ENCODE measurements around the gene HMGB4. TPM values are rescaled to one million over a fixed set of nuclear protein-coding genes. Genes with fewer than 3 reads are reported as not detected.

HMGB4 gene
- total and polyA plus RNA-seq, 9 of the 15 experiments (the other 6 are each of a cell fraction or from before 2014, with no cell fraction given) = not detected

- TF ChIP-seq TSC22D4 (tag; IDR thresholded peaks at IDR 0.05) (no peak), FOXP4 (CRISPR knock-in tag; IDR thresholded peaks at IDR 0.05; ENCODE audit: borderline replicate concordance) (no peak)
Measured at GRCh38 chr1:33852711-33853110, 11.2 kb upstream of the HMGB4 start (continued).

GRCh38 chr1:33853431-33853830, 10.4 kb upstream of the HMGB4 start:
- no peak overlapping the region for H2AFZ ChIP-seq (ENCODE audit: low read depth, low read length)
- CTCF ChIA-PET (ENCODE audit: low intra/inter-chr PET ratio) = no interaction called here
- no peak for FAIRE-seq

More at GRCh38 chr1:33853431-33853830, 10.4 kb upstream of the HMGB4 start:
- Histone ChIP-seq H3K4me3 (no peak overlapping the region), H3K9me1 (ENCODE audit: control insufficient read depth, insufficient read depth, low read length) (no peaks in the 10 kb centered on the region), H3K9ac (ENCODE audit: insufficient read depth in 1 of 2, low read depth in 2 of 2, low read length in 2 of 2) (no peak overlapping the region), H3K36me3 (ENCODE audit: control insufficient read depth, insufficient read depth, low read length) (no peaks in the 10 kb centered on the region), H4K20me1 (replicated peaks; ENCODE audit: control insufficient read depth, insufficient read depth, low read length) (no peaks in the 10 kb centered on the region), H3K79me2 (ENCODE audit: control insufficient read depth, insufficient read depth, low read length) (no peaks in the 10 kb centered on the region), H3K4me1 (replicated peaks in 1 of 2; ENCODE audit: control insufficient read depth in 2 of 2, insufficient read depth in 2 of 2, low read length in 2 of 2) (no peaks in the 10 kb centered on the region), H3K27me3 (ENCODE audit: control insufficient read depth in 2 of 2, insufficient read depth in 2 of 2, low read length in 2 of 2) (no peaks in the 10 kb centered on the region), H3K27ac (ENCODE audit: extremely low read depth, low read depth, low read length) (no peak overlapping the region), H3K4me2 (ENCODE audit: insufficient read depth, low read length) (no peak overlapping the region), H3K9me3 (replicated peaks; ENCODE audit: control insufficient read depth, insufficient read depth, low read depth, low read length) (no peaks in the 10 kb centered on the region)
- TF ChIP-seq TSHZ1 (CRISPR knock-in tag; IDR thresholded peaks at IDR 0.05) (no peak), RHOXF2B (CRISPR knock-in tag; conservative IDR thresholded peaks at IDR 0.05) (no peak), HNRNPL (IDR thresholded peaks at IDR 0.05; ENCODE audit: low read depth, low read length) (no peak), MTA1 (IDR thresholded peaks at IDR 0.05; ENCODE audit: borderline replicate concordance) (no peak)
- ATAC-seq (no peak), DNase-seq (ENCODE audit: extremely low read depth in 1 of 4, low spot score in 3 of 4) (no peak)
- in situ Hi-C loops (cut with MboI) (no loop called here), intact Hi-C loops (cut with micrococcal nuclease) (no loop called here)
- BruUV-seq (replicated peaks) = no TSS peak
- POLR2A ChIA-PET = no interaction called here
- whole genome bisulfite sequencing (ENCODE audit: insufficient coverage, low coverage, missing lambda C conversion rate) = 0% methylated on average over 1 of the region's 1 CpG

Measured in K562 (cell line).